ENCODE results near the gene PRKG1.
"Not testable (repeated sequence)": the region's sequence is repeated elsewhere in the genome, so short reads cannot be mapped to it uniquely, and the experiment has no call there.

Gene PRKG1

DNA sequence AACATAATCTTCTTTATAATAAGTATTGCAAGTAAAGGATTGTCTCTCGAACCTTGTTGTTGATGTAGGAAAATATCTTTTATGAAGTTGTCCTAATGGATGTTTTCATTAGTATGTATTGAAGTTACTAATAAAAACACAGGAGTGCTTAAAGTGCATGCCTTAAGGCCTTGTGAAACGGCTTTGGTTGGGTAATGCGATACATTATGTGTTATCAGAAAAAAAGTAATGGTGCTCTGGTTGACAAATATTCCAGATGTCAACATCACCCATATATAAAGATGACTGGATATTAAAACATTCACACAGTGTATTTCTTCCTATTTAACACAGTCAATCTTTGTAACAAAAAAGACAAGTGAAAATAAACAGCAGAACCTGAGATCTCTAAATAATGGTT is 310.7 kb downstream of the PRKG1 start:
- no peak for DNase-seq (ENCODE audit: low read depth, low spot score)
- H3K4me3 ChIP-seq (ENCODE audit: low read length): no peak overlapping the region

DNA sequence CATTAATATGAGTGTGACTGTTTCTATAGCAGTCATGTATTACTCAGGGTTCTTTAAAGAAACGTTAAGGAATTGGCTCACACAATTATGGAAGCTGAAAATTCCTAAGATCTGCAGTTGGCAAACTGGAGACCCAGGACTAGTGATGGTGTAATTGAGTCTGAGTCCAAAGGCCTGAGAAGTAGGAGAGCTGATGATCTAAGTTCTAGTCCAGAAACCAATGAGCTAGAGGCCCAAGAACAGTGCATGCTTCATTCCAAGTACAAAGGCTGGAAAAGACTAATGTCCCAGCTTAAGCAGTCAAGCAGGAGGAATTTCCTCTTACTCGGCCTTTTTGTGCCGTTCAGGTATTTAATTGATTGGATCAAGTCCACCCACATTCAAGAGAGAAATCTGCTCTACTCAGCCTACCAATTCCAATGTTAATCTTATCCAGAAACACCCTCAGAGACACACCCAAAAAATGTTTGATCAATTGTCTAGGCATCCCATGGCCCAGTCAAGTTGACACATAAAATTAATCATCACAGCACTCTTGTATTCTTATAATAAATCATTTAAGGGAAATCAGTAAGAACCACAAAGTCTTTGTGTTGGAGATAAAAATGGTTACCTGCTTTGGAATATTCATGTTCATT is 312.1 kb downstream of the PRKG1 start:
- DNase-seq (ENCODE audit: low read depth, low spot score): no peak
- H3K4me3 ChIP-seq (ENCODE audit: low read length): no peak overlapping the region

DNA sequence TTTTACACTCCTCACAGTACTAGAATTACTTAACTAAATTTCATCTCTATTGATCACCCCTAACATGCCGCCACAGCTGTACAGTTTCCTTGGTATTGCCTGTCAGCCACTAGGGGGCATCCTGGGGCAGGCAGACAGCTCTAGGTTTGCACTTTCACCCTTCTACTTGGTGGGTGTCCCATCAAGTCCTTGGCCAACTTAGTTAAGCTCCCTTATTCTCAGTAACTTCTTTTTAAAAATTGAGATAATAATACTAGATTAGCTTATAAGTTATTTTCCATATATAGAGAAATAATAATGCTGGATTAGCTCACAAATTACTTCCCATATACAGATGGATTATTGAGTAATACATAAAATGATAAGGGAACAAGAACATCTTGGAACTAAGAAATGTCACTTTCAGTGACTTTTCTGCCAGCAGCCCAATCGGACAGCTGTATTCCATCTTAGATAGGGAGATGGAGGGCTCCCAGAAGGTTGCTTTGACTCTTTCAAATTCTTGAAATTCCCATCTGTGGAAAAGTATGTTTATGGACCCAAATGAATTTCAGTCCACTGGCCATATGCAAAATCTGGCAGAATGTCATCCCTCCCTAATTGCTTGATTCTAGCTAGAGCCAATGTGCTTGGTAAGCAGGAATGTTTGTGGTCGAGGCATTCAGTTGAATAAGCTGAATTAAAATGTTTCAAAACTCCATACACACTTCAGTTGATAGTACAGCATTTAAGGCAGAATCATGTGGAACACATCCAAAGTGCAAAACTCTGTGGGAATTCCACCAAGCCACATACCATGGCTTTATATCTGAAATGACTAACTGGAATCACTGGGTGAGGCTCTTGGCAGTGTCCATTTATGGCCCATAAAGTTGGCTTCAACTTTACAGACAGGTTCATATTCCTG is 315.4 kb downstream of the PRKG1 start:
- peak; percentile 35 for DNase-seq (ENCODE audit: low read depth, low spot score)
- H3K4me3 ChIP-seq (ENCODE audit: low read length): no peak overlapping the region

DNA sequence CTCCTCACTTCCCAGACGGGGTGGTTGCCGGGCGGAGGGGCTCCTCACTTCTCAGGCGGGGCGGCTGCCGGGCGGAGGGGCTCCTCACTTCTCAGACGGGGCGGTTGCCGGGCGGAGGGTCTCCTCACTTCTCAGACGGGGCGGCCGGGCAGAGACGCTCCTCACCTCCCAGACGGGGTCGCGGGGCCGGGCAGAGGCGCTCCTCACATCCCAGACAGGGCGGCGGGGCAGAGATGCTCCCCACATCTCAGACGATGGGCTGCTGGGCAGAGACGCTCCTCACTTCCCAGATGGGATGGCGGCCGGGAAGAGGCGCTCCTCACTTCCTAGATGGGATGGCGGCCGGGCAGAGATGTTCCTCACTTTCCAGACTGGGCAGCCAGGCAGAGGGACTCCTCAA is 318.7 kb downstream of the PRKG1 start:
- not testable (repeated sequence) for DNase-seq (ENCODE audit: low read depth, low spot score); H3K4me3 ChIP-seq (ENCODE audit: low read length)

DNA sequence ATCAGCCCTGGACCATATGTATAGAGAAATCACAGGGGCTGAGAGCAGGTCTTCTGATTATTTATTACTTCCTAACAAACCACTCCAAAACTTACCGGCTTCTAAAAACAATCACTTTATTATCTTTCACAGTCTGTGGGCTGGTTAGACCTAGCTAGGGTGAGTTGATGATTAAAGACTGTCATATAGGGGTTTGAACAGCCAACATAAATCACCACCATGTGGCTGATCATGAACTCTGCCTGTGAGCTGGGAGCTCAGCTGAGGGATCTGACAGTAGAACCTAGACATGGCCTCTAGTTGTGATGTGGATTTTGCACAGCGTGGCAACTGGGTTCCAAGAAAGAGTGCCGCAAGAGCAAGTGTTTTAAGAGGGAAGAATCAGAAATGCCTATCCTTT is 319.8 kb downstream of the PRKG1 start:
- no peak overlapping the region for H3K4me3 ChIP-seq (ENCODE audit: low read length)
- DNase-seq (ENCODE audit: low read depth, low spot score): no peak

DNA sequence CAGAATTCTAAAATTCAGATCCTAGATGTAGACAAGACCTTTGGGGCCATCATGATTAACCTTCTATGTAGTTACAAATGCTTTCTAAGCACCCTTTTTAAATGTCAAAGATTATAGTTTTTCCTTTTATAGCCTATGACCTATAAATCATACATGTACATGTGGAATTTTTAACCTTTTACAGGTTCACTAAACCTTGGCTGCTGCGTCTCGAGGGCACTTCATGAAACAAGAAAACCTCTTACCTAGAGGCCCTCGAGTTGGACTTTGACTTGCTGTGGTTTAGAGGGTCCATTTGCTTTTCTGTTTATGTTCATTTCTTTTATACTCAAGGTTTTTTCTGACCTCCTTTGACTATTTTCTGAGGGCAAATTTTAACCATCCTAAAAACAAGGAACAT is 323.0 kb downstream of the PRKG1 start:
- no peak for DNase-seq (ENCODE audit: low read depth, low spot score)
- H3K4me3 ChIP-seq (ENCODE audit: low read length): no peak overlapping the region

DNA sequence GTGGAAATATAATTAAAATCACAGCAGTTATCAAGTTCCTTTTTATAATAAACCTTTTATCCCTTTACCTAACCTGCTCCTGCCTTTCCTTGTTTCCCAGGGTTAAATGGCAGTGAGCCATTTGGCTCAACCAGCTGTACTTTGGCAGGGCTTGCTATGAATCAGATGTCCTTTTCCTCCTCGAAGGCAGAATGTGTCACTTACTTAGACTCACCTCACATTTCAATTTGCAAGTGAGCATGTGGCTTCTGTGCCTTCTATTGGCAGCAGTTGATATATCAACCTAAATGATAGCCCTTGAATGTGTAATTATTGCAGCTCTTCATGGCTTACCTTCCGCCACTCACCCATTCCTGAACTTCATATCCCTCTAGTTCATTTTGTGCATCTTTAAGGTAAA is 323.4 kb downstream of the PRKG1 start:
- no peak for DNase-seq (ENCODE audit: low read depth, low spot score)
- H3K4me3 ChIP-seq (ENCODE audit: low read length): no peak overlapping the region

DNA sequence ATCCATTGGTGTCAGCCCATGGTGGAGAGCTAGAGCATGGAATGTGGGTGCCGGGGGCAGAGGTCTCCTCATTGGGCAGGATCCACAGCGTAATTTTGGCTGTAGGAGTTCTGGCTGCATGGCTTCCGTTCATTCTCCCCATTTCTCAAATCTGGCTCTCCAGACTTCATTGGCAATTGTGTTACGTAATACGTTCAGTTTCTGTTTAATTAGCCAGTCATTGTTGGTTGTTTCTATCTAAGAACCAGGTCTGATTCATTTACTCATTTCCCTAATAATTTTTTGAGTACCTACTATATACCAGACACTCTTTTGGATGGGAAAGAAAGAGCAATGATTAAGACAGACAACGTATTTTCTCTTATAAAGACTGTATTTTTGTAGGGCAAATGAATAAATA is 325.6 kb downstream of the PRKG1 start:
- no peak overlapping the region for H3K4me3 ChIP-seq (ENCODE audit: low read length)

DNA sequence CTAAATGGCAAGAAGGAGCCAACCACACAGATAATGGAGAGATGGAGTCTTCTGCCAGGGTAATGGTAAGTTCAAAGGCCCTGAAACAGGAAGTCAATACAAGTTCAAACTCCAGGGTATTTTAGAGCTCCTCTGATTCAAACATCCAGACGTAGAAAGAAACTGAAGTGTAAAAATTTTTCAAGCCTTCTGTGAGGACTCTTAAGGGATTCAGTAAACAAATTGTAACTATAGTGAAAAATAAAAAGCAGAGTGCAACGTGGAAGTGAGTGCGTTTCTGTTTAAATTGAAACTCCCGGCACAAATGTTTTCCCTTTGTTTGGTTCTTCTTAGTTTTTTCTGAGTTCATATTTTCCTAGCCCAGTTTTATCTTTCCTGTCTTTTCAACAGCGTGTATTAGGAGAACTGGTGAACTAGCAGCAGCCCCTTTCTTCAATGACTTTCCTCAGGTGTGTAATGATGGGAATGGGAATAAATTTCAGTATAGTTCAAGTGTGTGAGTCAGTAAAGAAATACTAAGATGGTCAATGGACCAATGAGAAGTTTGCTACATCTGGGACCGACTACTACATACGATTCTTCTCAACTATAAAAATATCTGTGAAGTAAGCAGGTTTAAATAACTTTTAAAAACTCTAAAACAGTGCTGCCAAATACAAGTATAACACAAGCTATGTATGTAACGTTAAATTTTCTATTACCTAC is 326.3 kb downstream of the PRKG1 start:
- H3K4me3 ChIP-seq (ENCODE audit: low read length): no peak overlapping the region
- no peak for DNase-seq (ENCODE audit: low read depth, low spot score)

More for the DNA sequence above, 325.6 kb downstream of the PRKG1 start:
- DNase-seq (ENCODE audit: low read depth, low spot score): no peak

DNA sequence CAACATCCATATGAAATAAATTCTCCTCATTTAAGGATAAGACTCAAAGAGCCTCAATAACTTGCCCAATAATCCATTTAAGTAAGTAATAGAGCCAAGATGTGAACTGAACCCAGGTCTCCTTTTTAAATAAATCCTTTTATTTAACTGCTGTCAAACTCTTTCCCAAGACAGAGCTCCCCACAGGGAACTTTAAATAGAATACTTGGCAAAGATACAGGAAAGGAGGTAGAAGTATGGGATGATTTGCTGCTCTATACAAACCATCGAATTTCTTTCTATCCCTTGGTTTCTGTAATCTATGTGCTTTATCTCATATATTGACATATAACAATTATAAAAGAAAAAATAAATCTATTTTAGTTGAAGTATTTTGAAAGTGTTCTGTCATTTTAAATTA is 329.2 kb downstream of the PRKG1 start:
- no peak for DNase-seq (ENCODE audit: low read depth, low spot score)
- no peak overlapping the region for H3K4me3 ChIP-seq (ENCODE audit: low read length)

DNA sequence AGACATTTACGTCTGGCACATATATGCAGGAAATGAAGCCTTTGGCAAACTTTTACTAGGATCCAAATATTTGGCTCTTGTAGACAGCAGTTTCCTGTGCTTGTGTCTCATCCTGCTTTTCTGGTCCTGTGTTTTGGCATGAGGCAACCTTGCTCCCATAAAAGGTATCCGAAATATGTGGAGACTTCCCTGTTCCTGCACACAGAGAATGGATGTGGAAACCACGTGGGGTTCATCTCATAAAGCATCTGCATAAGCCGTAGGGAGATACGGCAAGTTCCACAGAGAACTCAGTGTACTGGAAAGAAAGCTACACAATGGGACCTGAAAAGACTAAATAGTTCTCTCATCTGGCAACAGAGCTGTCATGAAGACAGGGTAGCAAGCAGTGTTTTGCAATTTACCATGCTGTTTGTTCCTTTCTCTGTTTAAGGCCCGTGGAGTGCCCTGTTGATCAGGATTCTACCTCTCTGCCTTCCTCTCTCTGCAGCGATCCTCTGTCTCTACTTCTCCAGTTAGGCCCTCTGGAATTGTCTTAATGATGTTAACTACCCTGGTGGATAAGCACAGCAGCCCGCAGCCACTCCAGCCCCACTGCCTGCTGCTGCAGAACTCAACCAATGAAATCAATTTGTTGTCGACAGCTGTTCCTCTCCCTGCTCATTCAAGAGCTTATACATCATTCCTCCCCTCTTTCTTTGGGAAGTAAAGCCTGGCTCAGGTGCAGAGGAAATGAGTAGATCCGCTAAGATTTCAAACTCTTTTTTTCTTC is 331.5 kb downstream of the PRKG1 start:
- no peak overlapping the region for H3K4me3 ChIP-seq (ENCODE audit: low read length)
- DNase-seq (ENCODE audit: low read depth, low spot score): no peak

DNA sequence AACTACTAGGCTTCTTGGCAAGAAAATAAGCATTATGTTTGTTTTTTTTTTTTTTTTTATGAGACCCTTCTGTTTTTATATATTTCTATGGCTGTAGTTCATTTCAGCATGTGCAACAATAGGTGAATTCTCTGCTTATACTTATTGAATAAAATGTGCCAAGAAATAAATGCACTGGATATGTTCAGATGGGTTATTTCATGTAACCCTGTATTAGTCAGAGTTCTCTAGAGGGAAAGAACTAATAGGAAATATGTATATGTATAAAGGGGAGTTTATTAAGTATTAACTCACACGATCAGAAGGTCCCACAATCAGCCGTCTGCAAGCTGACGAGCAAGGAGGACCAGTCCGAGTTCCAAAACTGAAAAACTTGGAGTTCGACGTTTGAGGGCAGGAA is 332.3 kb downstream of the PRKG1 start:
- H3K4me3 ChIP-seq (ENCODE audit: low read length): no peak overlapping the region
- DNase-seq (ENCODE audit: low read depth, low spot score): no peak

DNA sequence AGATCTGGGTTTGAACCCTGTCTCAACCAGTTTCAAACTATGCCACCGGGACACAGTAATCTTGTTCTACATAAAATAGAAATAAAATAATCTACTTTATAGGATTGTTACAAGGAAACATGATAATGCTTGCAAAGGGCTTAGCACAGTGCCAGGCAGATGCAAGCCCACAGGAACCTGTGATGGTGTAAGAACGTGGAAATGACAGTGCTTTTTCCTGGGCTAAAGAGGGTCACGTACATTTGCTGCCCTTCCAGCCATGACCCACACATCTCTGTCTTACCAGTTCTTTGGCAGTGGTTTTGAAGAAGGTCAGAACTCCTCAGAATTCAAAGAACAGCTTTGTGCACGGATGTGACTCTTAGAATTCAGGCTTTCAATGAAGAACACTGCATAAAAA is 342.2 kb downstream of the PRKG1 start:
- no peak for DNase-seq (ENCODE audit: low read depth, low spot score)
- no peak overlapping the region for H3K4me3 ChIP-seq (ENCODE audit: low read length)

DNA sequence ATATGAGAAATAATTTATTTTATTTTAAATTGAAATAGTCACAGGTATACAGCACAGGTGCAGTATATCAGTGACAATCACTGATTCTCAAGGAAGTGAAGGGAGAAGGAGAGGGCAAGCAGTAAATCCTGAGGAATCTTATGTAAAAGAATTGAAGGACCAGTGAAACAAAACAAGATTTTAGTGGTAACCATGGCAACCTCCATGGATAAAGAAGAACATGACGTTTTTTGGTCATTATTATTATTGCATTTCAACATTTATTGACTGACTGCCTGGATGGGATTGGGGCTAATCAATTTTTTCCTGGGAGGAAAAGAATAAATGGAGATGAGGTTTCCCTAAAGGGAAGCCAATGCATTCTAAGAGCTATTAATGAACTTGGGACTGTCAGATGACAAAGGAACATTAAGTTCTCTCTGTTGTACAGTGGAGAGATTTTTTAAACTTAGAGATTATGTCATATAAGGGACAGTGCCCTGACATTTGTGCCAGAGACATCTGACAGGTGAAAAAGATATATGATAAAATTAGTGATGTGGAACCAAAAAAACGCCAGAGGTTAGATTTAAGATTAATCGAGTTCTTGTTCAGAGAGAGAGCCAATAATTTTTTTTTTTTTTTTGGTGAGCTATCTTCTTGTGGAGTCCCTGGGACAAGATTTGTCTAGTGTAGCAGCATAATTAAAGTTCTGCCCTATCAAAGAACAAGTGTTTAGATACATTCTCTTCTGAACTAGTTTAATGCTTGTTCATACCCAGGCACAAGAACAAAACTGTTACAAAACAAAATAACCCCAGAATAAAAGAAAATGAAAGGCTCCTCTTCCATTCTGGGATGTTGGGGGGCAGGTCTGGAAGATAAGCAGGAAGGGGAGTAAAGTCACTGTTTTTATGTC is 345.2 kb downstream of the PRKG1 start:
- H3K4me3 ChIP-seq (ENCODE audit: low read length): no peak overlapping the region
- no peak for DNase-seq (ENCODE audit: low read depth, low spot score)

DNA sequence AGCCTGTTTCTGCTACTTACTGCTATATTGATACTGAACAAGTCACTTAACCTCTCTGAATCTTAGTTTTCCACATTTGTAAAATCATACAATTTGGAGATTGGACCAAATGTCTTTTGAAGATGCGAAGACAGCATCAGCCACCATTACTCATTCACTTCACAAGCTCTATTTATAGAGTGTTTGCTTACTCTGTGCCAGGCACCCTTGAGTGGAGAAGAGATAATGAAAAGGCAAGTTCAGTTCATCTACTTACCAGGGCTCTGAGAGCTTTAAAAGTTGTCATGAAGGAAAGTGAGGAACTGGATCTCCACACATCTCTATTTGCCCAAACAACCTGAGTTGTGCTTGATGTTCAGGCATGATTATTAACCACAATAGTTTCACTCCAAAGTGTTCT is 347.6 kb downstream of the PRKG1 start:
- H3K4me3 ChIP-seq (ENCODE audit: low read length): no peak overlapping the region
- DNase-seq (ENCODE audit: low read depth, low spot score): no peak

DNA sequence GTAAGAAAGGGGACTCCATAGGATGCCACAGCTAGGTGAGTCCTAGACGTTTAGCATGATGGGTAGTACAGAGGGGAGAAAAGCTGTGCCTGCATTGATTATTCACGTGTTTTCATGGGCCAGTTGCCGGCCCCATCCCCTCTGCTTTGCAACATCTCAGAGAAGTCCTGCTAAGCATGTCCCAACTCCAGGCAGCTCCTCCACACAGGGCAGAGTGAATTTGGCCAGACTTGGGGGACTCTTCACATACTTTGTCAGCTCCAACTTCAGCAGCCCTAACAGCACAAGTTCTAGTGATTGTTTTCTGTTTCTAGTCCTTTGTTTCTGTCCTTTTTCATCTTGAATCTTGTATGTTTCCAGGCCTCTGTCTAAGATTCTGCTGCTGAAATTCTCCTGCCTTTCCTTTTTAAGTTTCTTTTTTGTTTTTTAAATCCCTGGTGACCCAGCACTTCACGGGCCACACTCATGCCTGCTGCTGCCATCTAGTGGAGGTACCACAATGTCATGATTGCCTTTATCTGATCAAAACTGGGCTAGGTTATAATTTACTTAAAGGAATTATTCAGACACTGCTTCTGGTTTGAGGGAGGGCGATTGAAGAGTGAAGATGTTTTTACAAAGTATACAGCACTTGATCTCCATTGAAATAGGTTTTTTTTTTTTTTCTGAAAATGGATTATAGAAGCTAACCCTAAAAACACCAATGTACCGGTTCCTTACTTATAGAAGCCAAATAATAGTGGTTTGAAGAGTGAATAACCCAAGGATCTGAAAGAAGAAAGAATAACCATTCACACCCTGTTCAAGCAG is 348.2 kb downstream of the PRKG1 start:
- no peak overlapping the region for H3K4me3 ChIP-seq (ENCODE audit: low read length)
- peak; percentile 31 for DNase-seq (ENCODE audit: low read depth, low spot score)

DNA sequence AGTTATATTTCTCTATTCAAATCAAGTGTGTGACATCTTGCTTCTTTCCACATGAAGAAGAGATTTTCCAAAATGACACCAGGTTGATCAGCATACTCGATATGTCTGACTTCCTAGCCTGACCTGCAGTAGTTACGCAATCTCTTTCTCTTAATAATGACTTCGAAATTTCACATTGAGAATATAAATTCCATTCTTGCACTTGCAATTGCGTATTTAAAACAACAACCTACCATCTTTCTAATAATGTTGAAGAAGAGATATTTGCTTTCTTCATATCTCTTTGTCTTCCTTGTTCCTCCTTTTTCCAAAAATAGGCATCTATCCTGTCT is 348.8 kb downstream of the PRKG1 start:
- no peak overlapping the region for H3K4me3 ChIP-seq (ENCODE audit: low read length)
- no peak for DNase-seq (ENCODE audit: low read depth, low spot score)

DNA sequence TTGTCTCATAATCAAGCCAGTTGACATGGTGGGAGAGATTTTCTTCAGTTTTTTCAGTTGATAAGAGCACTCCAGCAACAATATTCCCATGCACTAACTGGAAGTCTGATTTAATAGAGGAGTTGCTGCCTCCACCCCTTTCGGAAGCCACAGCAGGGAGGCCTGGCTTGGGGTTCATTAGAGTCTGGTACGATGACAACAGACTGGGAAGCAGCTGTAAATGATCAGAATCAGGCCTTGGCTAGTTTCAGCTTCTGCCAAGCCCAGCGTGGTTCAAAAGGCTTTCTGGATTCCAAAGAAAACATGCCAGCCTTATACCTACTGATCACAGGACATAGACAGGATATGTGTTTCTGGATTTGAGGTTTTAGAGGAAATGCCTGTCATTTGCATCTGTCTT is 351.1 kb downstream of the PRKG1 start:
- no peak for DNase-seq (ENCODE audit: low read depth, low spot score)
- H3K4me3 ChIP-seq (ENCODE audit: low read length): no peak overlapping the region

All from Jurkat, Clone E6-1 (cell line).